K562 (cell line): ENCODE results near the gene NR1H3. TPM values are rescaled to one million over a fixed set of nuclear protein-coding genes. Genes with fewer than 3 reads are reported as not detected.
A peak's percentile ranks its signal among the peaks of the same experiment; 100 is the strongest.

Experiments
- BCL6 ChIP-seq: fragments of 250-450 bp; sonication (Bioruptor Pico); IDR thresholded peaks from 2 replicates; pipeline ENCODE4 v1.4.0; 2020
- CXXC5 ChIP-seq: fragments of 250-450 bp; sonication (Bioruptor Pico); IDR thresholded peaks from 2 replicates; pipeline ENCODE4 v1.8.0; 2022; ENCODE audit warnings: inconsistent platforms, mild to moderate bottlenecking, moderate library complexity
- RBM15 ChIP-seq: fragments of 200-400 bp; formaldehyde crosslinking; IDR thresholded peaks from 2 replicates; pipeline ENCODE4 v1.6.1; 2018; ENCODE audit warnings: mild to moderate bottlenecking, low read length, moderate library complexity; ENCODE audit not compliant: insufficient read depth
- RBM39 ChIP-seq: fragments of 200-400 bp; formaldehyde crosslinking; optimal IDR thresholded peaks from 2 replicates; pipeline ENCODE3; 2018; ENCODE audit warnings: low read depth, low read length
- SMARCC2 ChIP-seq: fragments of 450-650 bp; IDR thresholded peaks from 2 replicates; pipeline ENCODE4 v1.6.1; 2017; ENCODE audit warnings: antibody characterized with exemption, moderate library complexity, mild to moderate bottlenecking, low read depth
- TBP ChIP-seq: optimal IDR thresholded peaks from 2 replicates; pipeline ENCODE3; 2011; ENCODE audit warnings: low read depth, low read length, improper control_type of control experiment
- ZNF431 ChIP-seq: sonication (generic); formaldehyde crosslinking; IDR thresholded peaks from 2 replicates; pipeline ENCODE4 v1.8.0; 2022; ENCODE audit warnings: mild to moderate bottlenecking, missing genetic modification reagents
- polyA plus RNA-seq, 8 experiments: library from polyadenylated mRNA; depleted of rRNA in 4 of 8; stranded (reverse) in 5 of 8; unstranded in 3 of 8; fragments of >200 nt; fragmentation: Nextera tagmentation in 2 of 8; fragmentation: Illumina TruSeq in 1 of 8; extraction: Ambion mirVana in 2 of 8; extraction: Trizol in 1 of 8; gene quantifications; 2 replicates each; pipeline versions ENCODE4 v1.2.1 to v1.2.3, GENCODE V29; 2011 to 2014; ENCODE audit warnings: inconsistent platforms in 1 of 8, missing spikeins in 1 of 8
- total RNA-seq, 7 experiments: library from RNA; depleted of rRNA in 6 of 7; stranded (reverse); fragments of >200 nt in 6 of 7; fragmentation: Illumina TruSeq in 2 of 7; extraction: Trizol in 2 of 7; gene quantifications; 2 replicates each; pipeline versions ENCODE4 v1.2.1 to v1.2.3, GENCODE V29; 2011 to 2021; ENCODE audit warnings: low replicate concordance in 1 of 7
- TF ChIP-seq, protein P1 (sequence below): sonication (generic); formaldehyde crosslinking; IDR thresholded peaks from 2 replicates; pipeline ENCODE4 v1.8.1; 2023; ENCODE audit warnings: mild to moderate bottlenecking, missing genetic modification reagents
- TF ChIP-seq, protein P2 (sequence below): fragments of 450-650 bp; IDR thresholded peaks from 2 replicates; pipeline ENCODE4 v1.6.1; 2016; ENCODE audit warnings: low read depth
- TF ChIP-seq, protein P3 (sequence below): fragments of 250-450 bp; sonication (Bioruptor Pico); IDR thresholded peaks from 2 replicates; pipeline ENCODE4 v1.6.1; 2021; ENCODE audit warnings: mild to moderate bottlenecking
- TF ChIP-seq, protein P4 (sequence below), 2 experiments: IDR thresholded peaks; 2 replicates each; pipeline ENCODE4 v1.6.1; 2011; ENCODE audit warnings: borderline replicate concordance in 1 of 2, control low read depth in 1 of 2, low read depth in 1 of 2, low read length in 1 of 2, mild to moderate bottlenecking in 1 of 2, mixed read lengths in 1 of 2, moderate library complexity in 1 of 2; ENCODE audit not compliant: insufficient read depth in 1 of 2, insufficient read length in 1 of 2, poor library complexity in 1 of 2, severe bottlenecking in 1 of 2; ENCODE audit errors: extremely low read depth in 1 of 2
- TF ChIP-seq, protein P5 (sequence below): sonication (generic); formaldehyde crosslinking; IDR thresholded peaks from 2 replicates; pipeline ENCODE4 v1.8.0; 2022; ENCODE audit warnings: mild to moderate bottlenecking, missing genetic modification reagents

Gene NR1H3
- total and polyA plus RNA-seq, 9 of the 15 experiments (the other 6 are each of a cell fraction or from before 2014, with no cell fraction given): 8.2 to 26.0 (median 11.9) TPM

DNA sequence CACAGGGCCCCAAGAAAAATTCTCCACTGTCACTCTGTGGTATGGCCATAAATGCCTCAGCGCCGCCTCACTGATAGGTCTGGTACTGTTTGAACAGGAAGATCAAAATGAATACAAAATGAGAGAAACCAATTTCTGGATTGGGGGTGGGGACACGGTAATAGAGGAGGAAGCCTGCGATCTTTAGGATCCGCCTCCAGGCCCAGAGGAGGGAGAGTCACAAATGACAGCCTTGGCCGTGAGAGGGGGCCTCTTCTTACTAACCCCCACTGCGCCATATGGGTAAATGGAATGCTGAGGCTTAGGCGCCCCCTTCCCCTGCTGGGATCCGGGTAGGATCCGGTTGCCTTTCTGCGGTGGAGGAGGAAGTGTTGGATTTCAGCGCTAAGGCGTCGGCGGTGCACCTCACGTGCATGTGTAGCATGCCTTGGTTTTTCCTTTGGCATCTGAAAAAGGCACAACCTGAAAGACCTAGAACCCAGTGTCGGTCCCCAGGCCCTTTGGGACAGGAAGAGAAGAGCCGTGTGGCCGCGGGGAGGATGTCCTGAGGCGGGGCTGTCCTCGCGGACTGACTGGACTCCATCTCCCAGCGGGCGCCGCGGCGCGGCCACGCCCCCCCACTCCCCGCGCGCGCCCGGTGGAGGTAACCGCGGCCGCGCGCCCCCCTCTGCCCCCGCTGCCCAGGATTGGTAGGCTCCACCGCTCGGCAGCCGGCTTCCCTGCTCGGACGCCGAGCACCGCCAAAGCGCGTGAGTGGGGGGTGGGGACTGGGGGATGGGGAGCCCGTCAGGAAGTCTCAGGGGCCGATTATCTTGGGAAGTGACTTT lies 11.4 kb downstream of the NR1H3 start (continued):
- TF ChIP-seq, protein P1, sequence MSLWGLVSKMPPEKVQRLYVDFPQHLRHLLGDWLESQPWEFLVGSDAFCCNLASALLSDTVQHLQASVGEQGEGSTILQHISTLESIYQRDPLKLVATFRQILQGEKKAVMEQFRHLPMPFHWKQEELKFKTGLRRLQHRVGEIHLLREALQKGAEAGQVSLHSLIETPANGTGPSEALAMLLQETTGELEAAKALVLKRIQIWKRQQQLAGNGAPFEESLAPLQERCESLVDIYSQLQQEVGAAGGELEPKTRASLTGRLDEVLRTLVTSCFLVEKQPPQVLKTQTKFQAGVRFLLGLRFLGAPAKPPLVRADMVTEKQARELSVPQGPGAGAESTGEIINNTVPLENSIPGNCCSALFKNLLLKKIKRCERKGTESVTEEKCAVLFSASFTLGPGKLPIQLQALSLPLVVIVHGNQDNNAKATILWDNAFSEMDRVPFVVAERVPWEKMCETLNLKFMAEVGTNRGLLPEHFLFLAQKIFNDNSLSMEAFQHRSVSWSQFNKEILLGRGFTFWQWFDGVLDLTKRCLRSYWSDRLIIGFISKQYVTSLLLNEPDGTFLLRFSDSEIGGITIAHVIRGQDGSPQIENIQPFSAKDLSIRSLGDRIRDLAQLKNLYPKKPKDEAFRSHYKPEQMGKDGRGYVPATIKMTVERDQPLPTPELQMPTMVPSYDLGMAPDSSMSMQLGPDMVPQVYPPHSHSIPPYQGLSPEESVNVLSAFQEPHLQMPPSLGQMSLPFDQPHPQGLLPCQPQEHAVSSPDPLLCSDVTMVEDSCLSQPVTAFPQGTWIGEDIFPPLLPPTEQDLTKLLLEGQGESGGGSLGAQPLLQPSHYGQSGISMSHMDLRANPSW (CRISPR knock-in tag): no peak
- TF ChIP-seq BCL6 (CRISPR knock-in tag) (no peak), TBP (peak; percentile 71), ZNF431 (CRISPR knock-in tag) (no peak), SMARCC2 (no peak), CXXC5 (CRISPR knock-in tag) (peak; percentile 95), RBM39 (no peak), RBM15 (no peak)
- TF ChIP-seq, protein P2, sequence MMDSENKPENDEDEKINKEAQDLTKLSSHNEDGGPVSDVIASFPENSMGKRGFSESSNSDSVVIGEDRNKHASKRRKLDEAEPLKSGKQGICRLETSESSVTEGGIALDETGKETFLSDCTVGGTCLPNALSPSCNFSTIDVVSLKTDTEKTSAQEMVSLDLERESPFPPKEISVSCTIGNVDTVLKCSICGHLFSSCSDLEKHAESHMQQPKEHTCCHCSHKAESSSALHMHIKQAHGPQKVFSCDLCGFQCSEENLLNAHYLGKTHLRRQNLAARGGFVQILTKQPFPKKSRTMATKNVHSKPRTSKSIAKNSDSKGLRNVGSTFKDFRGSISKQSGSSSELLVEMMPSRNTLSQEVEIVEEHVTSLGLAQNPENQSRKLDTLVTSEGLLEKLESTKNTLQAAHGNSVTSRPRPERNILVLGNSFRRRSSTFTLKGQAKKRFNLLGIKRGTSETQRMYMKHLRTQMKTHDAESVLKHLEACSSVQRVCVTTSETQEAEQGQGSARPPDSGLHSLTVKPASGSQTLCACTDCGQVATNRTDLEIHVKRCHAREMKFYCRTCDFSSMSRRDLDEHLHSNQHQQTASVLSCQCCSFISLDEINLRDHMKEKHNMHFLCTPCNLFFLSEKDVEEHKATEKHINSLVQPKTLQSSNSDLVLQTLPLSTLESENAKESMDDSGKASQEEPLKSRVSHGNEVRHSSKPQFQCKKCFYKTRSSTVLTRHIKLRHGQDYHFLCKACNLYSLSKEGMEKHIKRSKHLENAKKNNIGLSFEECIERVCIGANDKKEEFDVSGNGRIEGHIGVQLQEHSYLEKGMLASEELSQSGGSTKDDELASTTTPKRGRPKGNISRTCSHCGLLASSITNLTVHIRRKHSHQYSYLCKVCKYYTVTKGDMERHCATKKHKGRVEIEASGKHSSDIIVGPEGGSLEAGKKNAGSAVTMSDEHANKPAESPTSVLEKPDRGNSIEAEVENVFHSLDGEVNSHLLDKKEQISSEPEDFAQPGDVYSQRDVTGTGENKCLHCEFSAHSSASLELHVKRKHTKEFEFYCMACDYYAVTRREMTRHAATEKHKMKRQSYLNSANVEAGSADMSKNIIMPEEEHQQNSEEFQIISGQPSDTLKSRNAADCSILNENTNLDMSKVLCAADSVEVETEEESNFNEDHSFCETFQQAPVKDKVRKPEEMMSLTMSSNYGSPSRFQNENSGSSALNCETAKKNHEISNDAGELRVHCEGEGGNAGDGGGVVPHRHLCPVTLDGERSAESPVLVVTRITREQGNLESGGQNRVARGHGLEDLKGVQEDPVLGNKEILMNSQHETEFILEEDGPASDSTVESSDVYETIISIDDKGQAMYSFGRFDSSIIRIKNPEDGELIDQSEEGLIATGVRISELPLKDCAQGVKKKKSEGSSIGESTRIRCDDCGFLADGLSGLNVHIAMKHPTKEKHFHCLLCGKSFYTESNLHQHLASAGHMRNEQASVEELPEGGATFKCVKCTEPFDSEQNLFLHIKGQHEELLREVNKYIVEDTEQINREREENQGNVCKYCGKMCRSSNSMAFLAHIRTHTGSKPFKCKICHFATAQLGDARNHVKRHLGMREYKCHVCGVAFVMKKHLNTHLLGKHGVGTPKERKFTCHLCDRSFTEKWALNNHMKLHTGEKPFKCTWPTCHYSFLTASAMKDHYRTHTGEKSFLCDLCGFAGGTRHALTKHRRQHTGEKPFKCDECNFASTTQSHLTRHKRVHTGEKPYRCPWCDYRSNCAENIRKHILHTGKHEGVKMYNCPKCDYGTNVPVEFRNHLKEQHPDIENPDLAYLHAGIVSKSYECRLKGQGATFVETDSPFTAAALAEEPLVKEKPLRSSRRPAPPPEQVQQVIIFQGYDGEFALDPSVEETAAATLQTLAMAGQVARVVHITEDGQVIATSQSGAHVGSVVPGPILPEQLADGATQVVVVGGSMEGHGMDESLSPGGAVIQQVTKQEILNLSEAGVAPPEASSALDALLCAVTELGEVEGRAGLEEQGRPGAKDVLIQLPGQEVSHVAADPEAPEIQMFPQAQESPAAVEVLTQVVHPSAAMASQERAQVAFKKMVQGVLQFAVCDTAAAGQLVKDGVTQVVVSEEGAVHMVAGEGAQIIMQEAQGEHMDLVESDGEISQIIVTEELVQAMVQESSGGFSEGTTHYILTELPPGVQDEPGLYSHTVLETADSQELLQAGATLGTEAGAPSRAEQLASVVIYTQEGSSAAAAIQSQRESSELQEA: no peak
- TF ChIP-seq, protein P3, sequence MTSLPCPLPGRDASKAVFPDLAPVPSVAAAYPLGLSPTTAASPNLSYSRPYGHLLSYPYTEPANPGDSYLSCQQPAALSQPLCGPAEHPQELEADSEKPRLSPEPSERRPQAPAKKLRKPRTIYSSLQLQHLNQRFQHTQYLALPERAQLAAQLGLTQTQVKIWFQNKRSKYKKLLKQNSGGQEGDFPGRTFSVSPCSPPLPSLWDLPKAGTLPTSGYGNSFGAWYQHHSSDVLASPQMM (CRISPR knock-in tag): no peak
- TF ChIP-seq, protein P4, sequence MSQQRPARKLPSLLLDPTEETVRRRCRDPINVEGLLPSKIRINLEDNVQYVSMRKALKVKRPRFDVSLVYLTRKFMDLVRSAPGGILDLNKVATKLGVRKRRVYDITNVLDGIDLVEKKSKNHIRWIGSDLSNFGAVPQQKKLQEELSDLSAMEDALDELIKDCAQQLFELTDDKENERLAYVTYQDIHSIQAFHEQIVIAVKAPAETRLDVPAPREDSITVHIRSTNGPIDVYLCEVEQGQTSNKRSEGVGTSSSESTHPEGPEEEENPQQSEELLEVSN (IDR thresholded peaks at IDR 0.05; ENCODE audit: borderline replicate concordance in 1 of 2, extremely low read depth in 1 of 2, insufficient read depth in 1 of 2, insufficient read length in 1 of 2, low read depth in 1 of 2, low read length in 1 of 2, poor library complexity in 1 of 2, severe bottlenecking in 1 of 2): peak; percentile 80 to 82
- TF ChIP-seq, protein P5, sequence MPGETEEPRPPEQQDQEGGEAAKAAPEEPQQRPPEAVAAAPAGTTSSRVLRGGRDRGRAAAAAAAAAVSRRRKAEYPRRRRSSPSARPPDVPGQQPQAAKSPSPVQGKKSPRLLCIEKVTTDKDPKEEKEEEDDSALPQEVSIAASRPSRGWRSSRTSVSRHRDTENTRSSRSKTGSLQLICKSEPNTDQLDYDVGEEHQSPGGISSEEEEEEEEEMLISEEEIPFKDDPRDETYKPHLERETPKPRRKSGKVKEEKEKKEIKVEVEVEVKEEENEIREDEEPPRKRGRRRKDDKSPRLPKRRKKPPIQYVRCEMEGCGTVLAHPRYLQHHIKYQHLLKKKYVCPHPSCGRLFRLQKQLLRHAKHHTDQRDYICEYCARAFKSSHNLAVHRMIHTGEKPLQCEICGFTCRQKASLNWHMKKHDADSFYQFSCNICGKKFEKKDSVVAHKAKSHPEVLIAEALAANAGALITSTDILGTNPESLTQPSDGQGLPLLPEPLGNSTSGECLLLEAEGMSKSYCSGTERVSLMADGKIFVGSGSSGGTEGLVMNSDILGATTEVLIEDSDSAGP: no peak
